GOT3 (cell line): ENCODE data around the gene ZRANB1.

ENCODE experiments used
- DNase-seq: peaks from one replicate; lab custom pipeline; 2025; ENCODE audit warnings: mixed read lengths; lab: John Stamatoyannopoulos, UW

The ZRANB1 gene

GRCh38 chr10:124921261-124921660 lies 20.7 kb upstream of the ZRANB1 start:
- DNase-seq, result no peak

GRCh38 chr10:124923684-124924083 lies 18.2 kb upstream of the ZRANB1 start:
- DNase-seq, result no peak

GRCh38 chr10:124926548-124926947 lies 15.4 kb upstream of the ZRANB1 start:
- no peak for DNase-seq

- no peak for DNase-seq
Measured at GRCh38 chr10:124928087-124928486, 13.8 kb upstream of the ZRANB1 start.

- DNase-seq, result no peak
Measured at GRCh38 chr10:124928545-124928944, 13.4 kb upstream of the ZRANB1 start.

- DNase-seq, result no peak
Measured at GRCh38 chr10:124935946-124936345, 6.0 kb upstream of the ZRANB1 start.

- DNase-seq, result no peak
Measured at GRCh38 chr10:124936813-124937212, 5.1 kb upstream of the ZRANB1 start.

GRCh38 chr10:124939290-124939689 lies 2.6 kb upstream of the ZRANB1 start:
- DNase-seq, result no peak

GRCh38 chr10:124942317-124943169 lies 620 bp downstream of the ZRANB1 start:
- DNase-seq, result no peak

GRCh38 chr10:124943301-124944092 lies 1.6 kb downstream of the ZRANB1 start:
- DNase-seq, result no peak

GRCh38 chr10:124944982-124945381 lies 3.1 kb downstream of the ZRANB1 start:
- no peak for DNase-seq

- no peak for DNase-seq
Measured at GRCh38 chr10:124946945-124947344, 5.0 kb downstream of the ZRANB1 start.

- DNase-seq, result no peak
Measured at GRCh38 chr10:124949543-124949942, 7.6 kb downstream of the ZRANB1 start.

GRCh38 chr10:124952123-124952522 lies 10.2 kb downstream of the ZRANB1 start:
- DNase-seq, result no peak

GRCh38 chr10:124953421-124953820 lies 11.5 kb downstream of the ZRANB1 start:
- DNase-seq, result no peak

- DNase-seq, result no peak
Measured at GRCh38 chr10:124955243-124955642, 13.3 kb downstream of the ZRANB1 start.

- DNase-seq, result no peak
Measured at GRCh38 chr10:124955868-124956267, 13.9 kb downstream of the ZRANB1 start.

GRCh38 chr10:124956764-124957163 lies 14.8 kb downstream of the ZRANB1 start:
- DNase-seq, result no peak

- no peak for DNase-seq
Measured at GRCh38 chr10:124957404-124957947, 15.6 kb downstream of the ZRANB1 start.

GRCh38 chr10:124959564-124959963 lies 17.6 kb downstream of the ZRANB1 start:
- DNase-seq, result no peak

GRCh38 chr10:124961248-124961570 lies 19.3 kb downstream of the ZRANB1 start:
- DNase-seq, result no peak

GRCh38 chr10:124962421-124962820 lies 20.5 kb downstream of the ZRANB1 start:
- no peak for DNase-seq
